PC-3 (cell line): ENCODE measurements around the gene SCN7A. TPM values are rescaled to one million over a fixed set of nuclear protein-coding genes. Genes with fewer than 3 reads are reported as not detected.

ENCODE experiments used
- ATAC-seq: fragments of 200-7000 bp; cut with Tn5 transposase; 2 replicates; pipeline ENCODE4 v1.9.1; 2020; ENCODE audit warnings: mild to moderate bottlenecking, moderate library complexity
- BruUV-seq: library from RNA; stranded (reverse); fragments of 400-500 nt; replicated peaks from 2 replicates; lab custom pipeline; 2021; lab: Mats Ljungman, UMichigan
- CTCF ChIA-PET: fragments of 300-600 bp; sonication (Branson Sonifier 250); formaldehyde crosslinking; loops from one replicate; lab custom pipeline; 2022; ENCODE audit warnings: antibody characterized with exemption; lab: Charles Lee
- POLR2A ChIA-PET: fragments of 300-600 bp; sonication (Branson Sonifier 250); formaldehyde crosslinking; loops from one replicate; lab custom pipeline; 2022; ENCODE audit warnings: antibody characterized with exemption; ENCODE audit not compliant: unreplicated experiment; lab: Charles Lee
- DNase-seq: peaks from one replicate; pipeline ENCODE4 v3.0.0-alpha.2; 2015
- H2AFZ ChIP-seq: fragments of 300-600 bp; sonication (generic); 2 replicates; pipeline ENCODE4 v1.6.0; 2016; ENCODE audit warnings: antibody characterized with exemption, low read length
- H3F3A ChIP-seq: fragments of 300-600 bp; sonication (generic); one replicate; pipeline ENCODE4 v1.6.0; 2017; ENCODE audit warnings: antibody characterized with exemption, low read length, control low read depth, mild to moderate bottlenecking; ENCODE audit not compliant: unreplicated experiment
- H3K27ac ChIP-seq: fragments of 300-600 bp; sonication (generic); 2 replicates; pipeline ENCODE4 v1.5.1; 2016; ENCODE audit warnings: mild to moderate bottlenecking, low read length
- H3K27me3 ChIP-seq: fragments of 300-600 bp; sonication (generic); 2 replicates; pipeline ENCODE4 v1.6.1; 2016; ENCODE audit warnings: low read length, mixed read lengths
- H3K36me3 ChIP-seq: fragments of 300-600 bp; sonication (generic); 2 replicates; pipeline ENCODE4 v1.6.1; 2016; ENCODE audit warnings: low read depth, mixed run types, low read length, mixed read lengths
- H3K4me1 ChIP-seq: fragments of 300-600 bp; sonication (generic); 2 replicates; pipeline ENCODE4 v1.5.1; 2016; ENCODE audit warnings: low read length; ENCODE audit not compliant: insufficient read depth
- H3K4me2 ChIP-seq: fragments of 300-600 bp; sonication (generic); 2 replicates; pipeline ENCODE4 v1.6.0; 2016; ENCODE audit warnings: low read length
- H3K4me3 ChIP-seq: fragments of 300-600 bp; sonication (generic); 2 replicates; pipeline ENCODE4 v1.5.1; 2016; ENCODE audit warnings: mild to moderate bottlenecking, low read length, mixed read lengths
- H3K79me2 ChIP-seq: fragments of 300-600 bp; sonication (generic); 2 replicates; pipeline ENCODE4 v1.6.1; 2017; ENCODE audit warnings: low read length, mixed read lengths
- H3K9ac ChIP-seq: fragments of 300-600 bp; sonication (generic); 2 replicates; pipeline ENCODE4 v1.6.0; 2016; ENCODE audit warnings: mild to moderate bottlenecking, low read length
- H3K9me2 ChIP-seq: fragments of 300-600 bp; sonication (generic); replicated peaks from 2 replicates; pipeline ENCODE4 v1.6.1; 2016; ENCODE audit warnings: mixed run types, low read length, mixed read lengths
- H3K9me3 ChIP-seq: fragments of 300-600 bp; sonication (generic); 2 replicates; pipeline ENCODE4 v1.6.1; 2016; ENCODE audit warnings: low read length, mixed read lengths
- H4K20me1 ChIP-seq: fragments of 300-600 bp; sonication (generic); 2 replicates; pipeline ENCODE4 v1.6.1; 2016; ENCODE audit warnings: low read length, mixed read lengths
- EZH2 ChIP-seq: fragments of 300-600 bp; sonication (generic); IDR thresholded peaks from one replicate; pipeline ENCODE4 v1.6.1; 2017; ENCODE audit warnings: antibody characterized with exemption, mild to moderate bottlenecking, low read length; ENCODE audit not compliant: unreplicated experiment
- EZH2phosphoT487 ChIP-seq: fragments of 300-600 bp; sonication (generic); IDR thresholded peaks from 2 replicates; pipeline ENCODE4 v1.6.1; 2018; ENCODE audit warnings: mild to moderate bottlenecking, antibody characterized with exemption, low read length, borderline replicate concordance
- intact Hi-C: fragments of 100-400 bp; cut with micrococcal nuclease; formaldehyde crosslinking; loops from 2 replicates; pipeline ENCODE4 v1.9.0; 2023
- total RNA-seq: library from RNA; depleted of rRNA; stranded (reverse); fragments of >200 nt; gene quantifications from 2 replicates; pipeline ENCODE4 v1.2.3, GENCODE V29; 2014
- TF ChIP-seq, protein P1 (sequence below): fragments of 300-600 bp; sonication (generic); conservative IDR thresholded peaks from 2 replicates; pipeline ENCODE4 v1.5.1; 2017; ENCODE audit warnings: antibody characterized with exemption, low read depth, mild to moderate bottlenecking, low read length

SCN7A gene
- total RNA-seq, 1 experiment from 2014 or later: not detected

DNA sequence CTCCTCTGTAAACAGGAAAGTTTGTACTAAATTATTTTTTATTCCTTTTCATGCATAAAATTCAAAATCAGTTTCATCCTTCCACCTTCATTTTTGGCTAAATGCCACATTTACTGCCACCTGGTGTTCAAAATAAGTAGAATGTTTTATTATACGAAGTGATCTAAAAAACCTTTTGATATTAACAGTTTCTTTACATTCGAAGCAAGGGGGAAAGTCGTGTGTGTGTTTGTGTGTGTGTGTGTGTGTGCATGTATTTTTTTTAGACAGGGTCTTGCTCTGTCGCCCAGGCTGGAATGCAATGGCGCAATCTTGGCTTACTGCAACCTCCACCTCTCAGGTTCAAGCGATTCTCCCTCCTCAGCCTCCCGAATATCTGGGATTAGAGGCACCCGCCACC lies 109.3 kb downstream of the SCN7A start:
- intact Hi-C loops: loop anchor here (1.0 to 2.0 kb wide), 3 partner anchors 23 to 205 kb away; no protein-coding TSS in a partner anchor
- DNase-seq (peak; percentile 85), ATAC-seq (peak; percentile 27; the same call in 1 of the 2 replicates)
- TF ChIP-seq EZH2phosphoT487: no peak
- TF ChIP-seq EZH2: no peak
- TF ChIP-seq, protein P1, sequence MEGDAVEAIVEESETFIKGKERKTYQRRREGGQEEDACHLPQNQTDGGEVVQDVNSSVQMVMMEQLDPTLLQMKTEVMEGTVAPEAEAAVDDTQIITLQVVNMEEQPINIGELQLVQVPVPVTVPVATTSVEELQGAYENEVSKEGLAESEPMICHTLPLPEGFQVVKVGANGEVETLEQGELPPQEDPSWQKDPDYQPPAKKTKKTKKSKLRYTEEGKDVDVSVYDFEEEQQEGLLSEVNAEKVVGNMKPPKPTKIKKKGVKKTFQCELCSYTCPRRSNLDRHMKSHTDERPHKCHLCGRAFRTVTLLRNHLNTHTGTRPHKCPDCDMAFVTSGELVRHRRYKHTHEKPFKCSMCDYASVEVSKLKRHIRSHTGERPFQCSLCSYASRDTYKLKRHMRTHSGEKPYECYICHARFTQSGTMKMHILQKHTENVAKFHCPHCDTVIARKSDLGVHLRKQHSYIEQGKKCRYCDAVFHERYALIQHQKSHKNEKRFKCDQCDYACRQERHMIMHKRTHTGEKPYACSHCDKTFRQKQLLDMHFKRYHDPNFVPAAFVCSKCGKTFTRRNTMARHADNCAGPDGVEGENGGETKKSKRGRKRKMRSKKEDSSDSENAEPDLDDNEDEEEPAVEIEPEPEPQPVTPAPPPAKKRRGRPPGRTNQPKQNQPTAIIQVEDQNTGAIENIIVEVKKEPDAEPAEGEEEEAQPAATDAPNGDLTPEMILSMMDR: peak; percentile 85
- Histone ChIP-seq H2AFZ (peak overlapping the region; percentile 41; the same call in 1 of the 2 replicates), H3K4me3 (no peak overlapping the region), H3K79me2 (no peaks in the 10 kb centered on the region), H3K9me2 (no peaks in the 10 kb centered on the region), H4K20me1 (no peaks in the 10 kb centered on the region), H3K4me1 (no peaks in the 10 kb centered on the region), H3K9me3 (no peaks in the 10 kb centered on the region), H3F3A (no peaks in the 10 kb centered on the region), H3K36me3 (no peaks in the 10 kb centered on the region), H3K27me3 (no peaks in the 10 kb centered on the region), H3K27ac (no peak overlapping the region), H3K9ac (no peak overlapping the region), H3K4me2 (peak overlapping the region; percentile 42; the same call in 1 of the 2 replicates)
- BruUV-seq: no TSS peak
- POLR2A ChIA-PET: no interaction called here
- CTCF ChIA-PET: interaction anchor here (1.3 kb wide), 1 partner anchor 24 kb away, joined by 4 read pairs; no protein-coding TSS in a partner anchor

DNA sequence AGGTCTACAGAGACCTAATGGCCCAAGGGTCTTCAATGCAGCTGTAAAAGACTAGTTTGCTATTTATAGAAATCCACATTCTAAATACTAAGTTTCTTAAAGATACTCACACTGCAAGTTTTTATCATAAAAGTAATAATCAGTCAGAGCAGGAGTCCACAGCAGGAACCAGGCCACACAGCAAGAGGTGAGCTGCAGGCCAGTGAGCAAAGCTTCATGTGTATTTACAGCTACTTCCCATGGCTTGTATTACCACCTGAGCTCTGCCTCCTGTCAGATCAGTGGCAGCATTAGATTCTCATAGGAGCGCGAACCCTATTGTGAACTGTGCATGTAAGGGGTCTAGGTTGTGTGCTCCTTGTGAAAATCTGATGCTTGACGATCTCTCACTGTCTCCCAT lies 111.6 kb downstream of the SCN7A start:
- Histone ChIP-seq H3K9ac (no peak overlapping the region), H3K36me3 (no peaks in the 10 kb centered on the region), H3K9me2 (no peaks in the 10 kb centered on the region), H4K20me1 (no peaks in the 10 kb centered on the region), H2AFZ (no peak overlapping the region), H3K4me1 (no peaks in the 10 kb centered on the region), H3K27ac (no peak overlapping the region), H3K4me2 (no peak overlapping the region), H3K79me2 (no peaks in the 10 kb centered on the region), H3F3A (no peaks in the 10 kb centered on the region), H3K9me3 (no peaks in the 10 kb centered on the region), H3K4me3 (no peak overlapping the region), H3K27me3 (peaks cover 6% of the 10 kb centered on the region; the same call in 1 of the 2 replicates)
- intact Hi-C loops: no loop called here
- BruUV-seq: no TSS peak
- no peak for ATAC-seq
- no peak for DNase-seq
- ChIA-PET CTCF (interaction anchor here (0.6 kb wide), 1 partner anchor 21 kb away, joined by 3 read pairs; no protein-coding TSS in a partner anchor), POLR2A (no interaction called here)
- TF ChIP-seq, protein P1: no peak
- TF ChIP-seq EZH2phosphoT487: no peak
- no peak for TF ChIP-seq EZH2

DNA sequence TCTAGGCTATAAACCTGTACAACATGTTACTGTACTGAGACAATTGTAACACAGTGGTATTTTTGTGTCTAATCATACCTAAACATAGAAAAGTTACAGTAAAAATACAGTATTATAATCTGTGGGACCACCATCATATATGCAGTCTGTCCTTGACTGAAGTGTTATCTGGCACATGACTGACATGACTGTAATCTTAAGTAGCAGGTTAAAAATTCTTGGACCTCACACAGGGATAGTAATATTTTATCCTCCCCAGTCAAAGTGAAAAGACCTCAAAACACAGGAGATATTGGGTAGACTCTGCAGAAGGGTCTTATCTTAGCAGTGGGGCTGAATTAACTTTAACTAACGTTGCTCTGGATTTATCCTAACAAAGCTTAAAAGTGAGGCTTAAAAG lies 113.4 kb downstream of the SCN7A start:
- H3K9me2 ChIP-seq: no peaks in the 10 kb centered on the region
- intact Hi-C loops: no loop called here
- H3K9me3 ChIP-seq: no peaks in the 10 kb centered on the region
- no peak for TF ChIP-seq EZH2
- TF ChIP-seq, protein P1: no peak
- TF ChIP-seq EZH2phosphoT487: no peak
- H4K20me1 ChIP-seq: no peaks in the 10 kb centered on the region
- H3K4me1 ChIP-seq: no peaks in the 10 kb centered on the region
- H3K4me3 ChIP-seq: no peak overlapping the region
- H3K27ac ChIP-seq: no peak overlapping the region
- peaks cover 6% of the 10 kb centered on the region; the same call in 1 of the 2 replicates for H3K27me3 ChIP-seq
- H3K79me2 ChIP-seq: no peaks in the 10 kb centered on the region
- DNase-seq (no peak), ATAC-seq (no peak)
- no peak overlapping the region for H2AFZ ChIP-seq
- ChIA-PET POLR2A (no interaction called here), CTCF (interaction anchor here (0.5 kb wide), 1 partner anchor 39 kb away, joined by 3 read pairs; no protein-coding TSS in a partner anchor)
- no peaks in the 10 kb centered on the region for H3K36me3 ChIP-seq
- H3F3A ChIP-seq: no peaks in the 10 kb centered on the region
- no peak overlapping the region for H3K9ac ChIP-seq
- H3K4me2 ChIP-seq: no peak overlapping the region
- no TSS peak for BruUV-seq
